OCI-LY3 (cell line): ENCODE results near the gene TMEM51.

Experiments used
- CTCF ChIP-seq: fragments of 200-600, 300-600 bp; sonication (generic); IDR thresholded peaks from 2 replicates; pipeline ENCODE4 v1.5.1; 2014; ENCODE audit warnings: antibody characterized with exemption, low read length, low read depth
- EZH2phosphoT487 ChIP-seq: fragments of 200-600 bp; shearing (Covaris generic); IDR thresholded peaks from 2 replicates; pipeline ENCODE4 v1.6.1; 2018; ENCODE audit warnings: antibody characterized with exemption, mixed run types, low read depth

- TF ChIP-seq EZH2phosphoT487: no peak
- TF ChIP-seq CTCF: no peak
These were observed 20.5 kb downstream of the TMEM51 start for GRCh38 chr1:15173863-15174614.
